SU-DHL-6 (cell line): Measurements from ENCODE around the gene PAN3.

ENCODE experiments used
- H2AFZ ChIP-seq: fragments of 200-600 bp; sonication (generic); 2 replicates; pipeline ENCODE4 v1.6.1; 2014; ENCODE audit warnings: low read depth, mild to moderate bottlenecking, moderate library complexity, mixed read lengths, antibody characterized with exemption, low read length; ENCODE audit not compliant: severe bottlenecking
- H3F3A ChIP-seq: fragments of 200-600 bp; shearing (Covaris generic); 2 replicates; pipeline ENCODE4 v1.6.0; 2016; ENCODE audit warnings: antibody characterized with exemption, mild to moderate bottlenecking; ENCODE audit not compliant: insufficient read depth
- H3K27ac ChIP-seq: fragments of 200-600 bp; sonication (generic); 2 replicates; pipeline ENCODE4 v1.5.1; 2016; ENCODE audit warnings: low read depth, mild to moderate bottlenecking, low read length, moderate library complexity, mixed read lengths
- H3K27me3 ChIP-seq: fragments of 200-600 bp; sonication (generic), shearing (Covaris generic); 2 replicates; pipeline ENCODE4 v1.6.0; 2014; ENCODE audit warnings: mild to moderate bottlenecking, low read length
- H3K36me3 ChIP-seq: fragments of 200-600 bp; sonication (generic); 2 replicates; pipeline ENCODE4 v1.6.1; 2014; ENCODE audit warnings: mild to moderate bottlenecking, low read length, mixed read lengths
- H3K4me2 ChIP-seq: fragments of 300-600, 200-600 bp; shearing (Covaris generic), sonication (generic); 2 replicates; pipeline ENCODE4 v1.6.0; 2014; ENCODE audit warnings: low read length, low read depth, mild to moderate bottlenecking; ENCODE audit not compliant: poor library complexity, severe bottlenecking
- H3K4me3 ChIP-seq: fragments of 200-600 bp; sonication (generic); 2 replicates; pipeline ENCODE4 v1.5.1; 2014; ENCODE audit warnings: antibody characterized with exemption, low read length, mild to moderate bottlenecking, mixed read lengths; ENCODE audit not compliant: insufficient read depth, poor library complexity, severe bottlenecking
- H3K79me2 ChIP-seq: fragments of 200-600 bp; sonication (generic); 2 replicates; pipeline ENCODE4 v1.6.1; 2014; ENCODE audit warnings: mild to moderate bottlenecking, low read length, moderate library complexity; ENCODE audit not compliant: insufficient read depth
- H3K9ac ChIP-seq: fragments of 200-600 bp; sonication (generic); 2 replicates; pipeline ENCODE4 v1.7.0; 2014; ENCODE audit warnings: mild to moderate bottlenecking, low read length
- H3K9me2 ChIP-seq: fragments of 200-600 bp; sonication (generic); replicated peaks from 2 replicates; pipeline ENCODE4 v1.6.1; 2014; ENCODE audit warnings: low read length; ENCODE audit not compliant: insufficient read depth
- H3K9me3 ChIP-seq: fragments of 200-600 bp; sonication (generic); 2 replicates; pipeline ENCODE4 v1.6.1; 2014; ENCODE audit warnings: low read length, mixed read lengths; ENCODE audit not compliant: insufficient read depth
- H4K20me1 ChIP-seq: fragments of 200-600 bp; sonication (generic); 2 replicates; pipeline ENCODE4 v1.6.1; 2014; ENCODE audit warnings: low read depth, mild to moderate bottlenecking, antibody characterized with exemption, low read length, moderate library complexity, mixed read lengths
- EZH2phosphoT487 ChIP-seq: fragments of 200-600 bp; sonication (generic), shearing (Covaris generic); conservative IDR thresholded peaks from 2 replicates; pipeline ENCODE4 v1.6.1; 2018; ENCODE audit warnings: mild to moderate bottlenecking, antibody characterized with exemption, low read length, moderate library complexity, mixed read lengths
- TF ChIP-seq, protein P1 (sequence below): fragments of 200-600 bp; sonication (generic); IDR thresholded peaks from one replicate; pipeline ENCODE4 v1.5.1; 2017; ENCODE audit warnings: antibody characterized with exemption, mild to moderate bottlenecking, low read length, moderate library complexity; ENCODE audit not compliant: insufficient read depth, poor library complexity, severe bottlenecking

The PAN3 gene

DNA sequence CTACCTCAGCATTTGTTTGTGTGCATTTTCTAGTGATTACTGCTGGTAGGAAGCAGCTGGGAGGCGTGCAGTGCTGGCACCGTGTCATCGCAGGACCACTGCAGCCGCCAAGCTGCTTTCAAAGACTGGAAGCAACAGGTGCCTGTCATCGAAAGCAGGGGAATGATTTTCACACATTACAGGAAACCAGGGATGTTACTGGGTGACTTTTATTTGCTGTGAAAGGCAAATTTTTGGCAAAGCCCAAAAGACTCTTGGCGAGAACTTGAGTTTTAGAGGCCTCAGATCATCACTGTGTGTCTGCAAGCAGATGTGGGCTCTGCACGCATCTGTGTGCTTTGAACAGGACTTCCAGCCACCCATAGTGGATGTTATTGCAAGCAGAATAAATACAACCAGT lies 180.2 kb downstream of the PAN3 start:
- Histone ChIP-seq H3K27ac (no peak overlapping the region), H3F3A (no peaks in the 10 kb centered on the region), H3K9me3 (no peaks in the 10 kb centered on the region), H3K9ac (no peak overlapping the region), H3K79me2 (no peaks in the 10 kb centered on the region), H3K4me2 (no peak overlapping the region), H3K36me3 (no peaks in the 10 kb centered on the region), H4K20me1 (no peaks in the 10 kb centered on the region), H2AFZ (no peak overlapping the region), H3K9me2 (no peaks in the 10 kb centered on the region), H3K4me3 (no peak overlapping the region), H3K27me3 (no peaks in the 10 kb centered on the region)
- TF ChIP-seq EZH2phosphoT487 = no peak
- TF ChIP-seq, protein P1, sequence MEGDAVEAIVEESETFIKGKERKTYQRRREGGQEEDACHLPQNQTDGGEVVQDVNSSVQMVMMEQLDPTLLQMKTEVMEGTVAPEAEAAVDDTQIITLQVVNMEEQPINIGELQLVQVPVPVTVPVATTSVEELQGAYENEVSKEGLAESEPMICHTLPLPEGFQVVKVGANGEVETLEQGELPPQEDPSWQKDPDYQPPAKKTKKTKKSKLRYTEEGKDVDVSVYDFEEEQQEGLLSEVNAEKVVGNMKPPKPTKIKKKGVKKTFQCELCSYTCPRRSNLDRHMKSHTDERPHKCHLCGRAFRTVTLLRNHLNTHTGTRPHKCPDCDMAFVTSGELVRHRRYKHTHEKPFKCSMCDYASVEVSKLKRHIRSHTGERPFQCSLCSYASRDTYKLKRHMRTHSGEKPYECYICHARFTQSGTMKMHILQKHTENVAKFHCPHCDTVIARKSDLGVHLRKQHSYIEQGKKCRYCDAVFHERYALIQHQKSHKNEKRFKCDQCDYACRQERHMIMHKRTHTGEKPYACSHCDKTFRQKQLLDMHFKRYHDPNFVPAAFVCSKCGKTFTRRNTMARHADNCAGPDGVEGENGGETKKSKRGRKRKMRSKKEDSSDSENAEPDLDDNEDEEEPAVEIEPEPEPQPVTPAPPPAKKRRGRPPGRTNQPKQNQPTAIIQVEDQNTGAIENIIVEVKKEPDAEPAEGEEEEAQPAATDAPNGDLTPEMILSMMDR = no peak

DNA sequence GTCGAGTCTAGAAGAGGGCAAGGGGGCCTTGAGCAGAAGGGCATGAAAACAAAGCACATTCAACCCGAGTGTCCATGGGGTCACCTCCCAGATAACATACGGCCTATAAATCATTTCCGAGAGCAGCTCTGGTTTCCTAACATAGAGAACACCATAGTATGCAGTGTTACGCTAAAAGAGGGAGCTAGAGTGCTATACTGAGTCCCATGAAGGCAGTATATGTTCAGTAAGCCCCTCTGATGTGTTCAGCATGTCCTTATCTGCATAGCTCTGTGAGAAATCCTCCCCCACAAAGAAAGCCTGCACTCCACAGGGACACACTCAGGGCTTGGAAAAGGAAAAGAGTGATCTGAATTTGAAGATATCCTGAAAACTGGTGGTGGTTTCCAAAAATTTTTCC lies 181.2 kb downstream of the PAN3 start:
- H3K36me3 ChIP-seq = no peaks in the 10 kb centered on the region
- no peaks in the 10 kb centered on the region for H3K27me3 ChIP-seq
- no peak overlapping the region for H3K4me2 ChIP-seq
- no peak overlapping the region for H3K27ac ChIP-seq
- H2AFZ ChIP-seq = no peak overlapping the region
- H3F3A ChIP-seq = no peaks in the 10 kb centered on the region
- no peaks in the 10 kb centered on the region for H3K9me2 ChIP-seq
- TF ChIP-seq, protein P1 = no peak
- no peak for TF ChIP-seq EZH2phosphoT487
- H3K9me3 ChIP-seq = no peaks in the 10 kb centered on the region
- H4K20me1 ChIP-seq = no peaks in the 10 kb centered on the region
- H3K79me2 ChIP-seq = no peaks in the 10 kb centered on the region
- H3K9ac ChIP-seq = no peak overlapping the region
- H3K4me3 ChIP-seq = no peak overlapping the region

DNA sequence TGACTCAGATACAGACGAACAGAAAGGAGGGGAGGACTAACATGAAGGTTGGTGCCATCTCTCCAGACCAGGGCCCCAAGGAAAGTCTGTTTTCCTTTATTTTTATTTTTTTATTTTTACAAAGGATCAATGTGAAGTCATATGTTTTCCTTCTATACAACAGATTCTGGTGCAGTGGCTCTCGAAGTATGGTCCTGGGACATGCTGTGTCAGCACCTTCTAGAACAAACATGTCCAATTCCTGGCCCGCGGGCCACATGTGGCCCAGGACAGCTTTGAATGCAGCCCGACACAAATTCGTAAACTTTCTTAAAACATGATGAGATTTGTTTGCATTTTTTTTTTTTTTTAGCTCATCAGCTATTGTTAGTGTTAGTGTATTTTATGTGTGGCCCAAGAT lies 181.9 kb downstream of the PAN3 start:
- no peak overlapping the region for H3K27ac ChIP-seq
- no peaks in the 10 kb centered on the region for H3K79me2 ChIP-seq
- no peak overlapping the region for H2AFZ ChIP-seq
- H3K9me2 ChIP-seq = no peaks in the 10 kb centered on the region
- H3K4me2 ChIP-seq = no peak overlapping the region
- no peak for TF ChIP-seq EZH2phosphoT487
- TF ChIP-seq, protein P1 = no peak
- no peaks in the 10 kb centered on the region for H3K36me3 ChIP-seq
- H3K4me3 ChIP-seq = no peak overlapping the region
- H3K9ac ChIP-seq = no peak overlapping the region
- no peaks in the 10 kb centered on the region for H3F3A ChIP-seq
- no peaks in the 10 kb centered on the region for H4K20me1 ChIP-seq
- no peaks in the 10 kb centered on the region for H3K27me3 ChIP-seq
- H3K9me3 ChIP-seq = no peaks in the 10 kb centered on the region
